ENCODE measurements around the gene CAMK1D. TPM values are rescaled to one million over a fixed set of nuclear protein-coding genes. Genes with fewer than 3 reads are reported as not detected.

Gene CAMK1D
- total and polyA plus RNA-seq, 2 experiments from 2014 or later, result 3.5 to 6.0 TPM

- Histone ChIP-seq H3K27me3 (no peaks in the 10 kb centered on the region), H3K9me2 (replicated peaks; ENCODE audit: insufficient read depth) (no peaks in the 10 kb centered on the region), H3K36me3 (replicated peaks; ENCODE audit: insufficient read depth, low read depth) (no peaks in the 10 kb centered on the region), H3K4me3 (no peak overlapping the region), H4K20me1 (ENCODE audit: insufficient read depth, poor library complexity, severe bottlenecking) (no peaks in the 10 kb centered on the region), H2AFZ (no peak overlapping the region), H3K4me1 (ENCODE audit: insufficient read depth) (no peaks in the 10 kb centered on the region), H3K27ac (no peak overlapping the region), H3K79me2 (no peaks in the 10 kb centered on the region), H3K9me3 (ENCODE audit: low read depth) (no peaks in the 10 kb centered on the region), H3K4me2 (no peak overlapping the region)
- TF ChIP-seq EZH2phosphoT487 (IDR thresholded peaks at IDR 0.05; ENCODE audit: low read depth, severe bottlenecking, unreplicated experiment) (no peak), EZH2 (IDR thresholded peaks at IDR 0.05; ENCODE audit: borderline replicate concordance) (no peak)
- TF ChIP-seq, protein P1, sequence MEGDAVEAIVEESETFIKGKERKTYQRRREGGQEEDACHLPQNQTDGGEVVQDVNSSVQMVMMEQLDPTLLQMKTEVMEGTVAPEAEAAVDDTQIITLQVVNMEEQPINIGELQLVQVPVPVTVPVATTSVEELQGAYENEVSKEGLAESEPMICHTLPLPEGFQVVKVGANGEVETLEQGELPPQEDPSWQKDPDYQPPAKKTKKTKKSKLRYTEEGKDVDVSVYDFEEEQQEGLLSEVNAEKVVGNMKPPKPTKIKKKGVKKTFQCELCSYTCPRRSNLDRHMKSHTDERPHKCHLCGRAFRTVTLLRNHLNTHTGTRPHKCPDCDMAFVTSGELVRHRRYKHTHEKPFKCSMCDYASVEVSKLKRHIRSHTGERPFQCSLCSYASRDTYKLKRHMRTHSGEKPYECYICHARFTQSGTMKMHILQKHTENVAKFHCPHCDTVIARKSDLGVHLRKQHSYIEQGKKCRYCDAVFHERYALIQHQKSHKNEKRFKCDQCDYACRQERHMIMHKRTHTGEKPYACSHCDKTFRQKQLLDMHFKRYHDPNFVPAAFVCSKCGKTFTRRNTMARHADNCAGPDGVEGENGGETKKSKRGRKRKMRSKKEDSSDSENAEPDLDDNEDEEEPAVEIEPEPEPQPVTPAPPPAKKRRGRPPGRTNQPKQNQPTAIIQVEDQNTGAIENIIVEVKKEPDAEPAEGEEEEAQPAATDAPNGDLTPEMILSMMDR (IDR thresholded peaks at IDR 0.05; ENCODE audit: poor library complexity), result no peak
- 64% methylated on average over 17 of the region's 17 CpGs for WGBS (ENCODE audit: low lambda C conversion rate, missing lambda C conversion rate)
- DNase-seq (ENCODE audit: low spot score), result no peak
Measured at GRCh38 chr10:12466704-12467305, 117.5 kb downstream of the CAMK1D start.

DNA sequence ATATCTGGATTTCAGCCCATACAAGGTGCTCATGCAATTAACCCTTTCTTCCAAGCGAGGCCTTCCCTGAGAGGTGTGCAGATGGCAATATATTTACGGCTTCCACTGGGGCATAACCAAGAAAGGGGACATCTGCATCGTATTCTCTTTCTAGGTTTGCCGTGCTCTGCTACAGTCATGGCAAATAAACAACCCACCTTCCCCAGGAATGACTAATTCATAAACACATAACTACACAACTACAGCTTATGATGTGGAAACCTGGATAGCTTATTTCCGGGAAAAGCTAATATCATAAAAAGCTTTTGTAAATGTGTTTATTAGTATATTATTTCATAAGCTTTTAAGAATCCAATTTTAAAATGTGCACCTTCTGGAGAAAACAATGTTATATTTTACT lies 120.0 kb downstream of the CAMK1D start:
- Histone ChIP-seq H3K9me2 (replicated peaks; ENCODE audit: insufficient read depth) (no peaks in the 10 kb centered on the region), H3K27ac (no peak overlapping the region), H3K4me3 (no peak overlapping the region), H4K20me1 (ENCODE audit: insufficient read depth, poor library complexity, severe bottlenecking) (no peaks in the 10 kb centered on the region), H2AFZ (no peak overlapping the region), H3K4me1 (ENCODE audit: insufficient read depth) (no peaks in the 10 kb centered on the region), H3K4me2 (no peak overlapping the region), H3K9me3 (ENCODE audit: low read depth) (no peaks in the 10 kb centered on the region), H3K36me3 (replicated peaks; ENCODE audit: insufficient read depth, low read depth) (no peaks in the 10 kb centered on the region), H3K27me3 (no peaks in the 10 kb centered on the region), H3K79me2 (no peaks in the 10 kb centered on the region)
- WGBS (ENCODE audit: low lambda C conversion rate, missing lambda C conversion rate), result 80% methylated on average over 5 of the region's 5 CpGs
- no peak for DNase-seq (ENCODE audit: low spot score)
- TF ChIP-seq, protein P1 (IDR thresholded peaks at IDR 0.05; ENCODE audit: poor library complexity), result no peak
- TF ChIP-seq EZH2 (IDR thresholded peaks at IDR 0.05; ENCODE audit: borderline replicate concordance) (no peak), EZH2phosphoT487 (IDR thresholded peaks at IDR 0.05; ENCODE audit: low read depth, severe bottlenecking, unreplicated experiment) (no peak)

GRCh38 chr10:12470719-12471118 lies 121.4 kb downstream of the CAMK1D start:
- H2AFZ ChIP-seq, result no peak overlapping the region
- no peaks in the 10 kb centered on the region for H3K79me2 ChIP-seq
- no peaks in the 10 kb centered on the region for H3K27me3 ChIP-seq
- H3K9me2 ChIP-seq (replicated peaks; ENCODE audit: insufficient read depth), result no peaks in the 10 kb centered on the region
- no peaks in the 10 kb centered on the region for H3K36me3 ChIP-seq (replicated peaks; ENCODE audit: insufficient read depth, low read depth)
- H3K9me3 ChIP-seq (ENCODE audit: low read depth), result no peaks in the 10 kb centered on the region
- no peaks in the 10 kb centered on the region for H3K4me1 ChIP-seq (ENCODE audit: insufficient read depth)
- H3K27ac ChIP-seq, result no peak overlapping the region
- TF ChIP-seq EZH2 (IDR thresholded peaks at IDR 0.05; ENCODE audit: borderline replicate concordance) (no peak), EZH2phosphoT487 (IDR thresholded peaks at IDR 0.05; ENCODE audit: low read depth, severe bottlenecking, unreplicated experiment) (no peak)
- TF ChIP-seq, protein P1 (IDR thresholded peaks at IDR 0.05; ENCODE audit: poor library complexity), result no peak
- H4K20me1 ChIP-seq (ENCODE audit: insufficient read depth, poor library complexity, severe bottlenecking), result no peaks in the 10 kb centered on the region
- 97% methylated on average over 10 of the region's 10 CpGs for WGBS (ENCODE audit: low lambda C conversion rate, missing lambda C conversion rate)
- no peak overlapping the region for H3K4me2 ChIP-seq
- DNase-seq (ENCODE audit: low spot score), result no peak
- no peak overlapping the region for H3K4me3 ChIP-seq

Data from hepatocyte (in vitro differentiated cells).